Activated T-helper 9 cell treated with anti-CD3 and anti-CD28 coated beads, Interleukin-2, amount 50 U/mL, for 16 hours (primary cell): ENCODE results near the gene FAM163B.
"Not testable (repeated sequence)": the region's sequence is repeated elsewhere in the genome, so short reads cannot be mapped to it uniquely, and the experiment has no call there.

Experiments
- DNase-seq: peaks from one replicate; pipeline ENCODE4 v3.0.0-alpha.2; 2020; ENCODE audit warnings: low read depth

Gene FAM163B

GRCh38 chr9:133639613-133640012 is 30.4 kb upstream of the FAM163B start:
- DNase-seq: no peak

GRCh38 chr9:133638711-133639110 is 29.5 kb upstream of the FAM163B start:
- DNase-seq: no peak

- DNase-seq: no peak
These were observed 28.9 kb upstream of the FAM163B start for GRCh38 chr9:133638076-133638475.

- DNase-seq: no peak
These were observed 28.4 kb upstream of the FAM163B start for GRCh38 chr9:133637451-133638055.

- DNase-seq: no peak
These were observed 27.7 kb upstream of the FAM163B start for GRCh38 chr9:133636902-133637301.

GRCh38 chr9:133635533-133636531 is 26.6 kb upstream of the FAM163B start, which contains the start of gene DBH:
DBH (plus strand) TSS chr9:133636363; CDS start chr9:133636372, 9 bp downstream.
- no peak for DNase-seq

- DNase-seq: no peak
These were observed 25.9 kb upstream of the FAM163B start for GRCh38 chr9:133635098-133635497.

- DNase-seq: no peak
These were observed 25.0 kb upstream of the FAM163B start for GRCh38 chr9:133634081-133634691.

GRCh38 chr9:133633681-133634080 is 24.5 kb upstream of the FAM163B start:
- no peak for DNase-seq

- no peak for DNase-seq
These were observed 23.9 kb upstream of the FAM163B start for GRCh38 chr9:133632806-133633680.

GRCh38 chr9:133631111-133631510 is 21.9 kb upstream of the FAM163B start:
- no peak for DNase-seq

- DNase-seq: no peak
These were observed 20.3 kb upstream of the FAM163B start for GRCh38 chr9:133629221-133630110.

- no peak for DNase-seq
These were observed 19.6 kb upstream of the FAM163B start for GRCh38 chr9:133628766-133629165.

GRCh38 chr9:133627341-133627740 is 18.2 kb upstream of the FAM163B start:
- DNase-seq: no peak

- not testable (repeated sequence) for DNase-seq
These were observed 16.8 kb upstream of the FAM163B start for GRCh38 chr9:133626008-133626407.

- DNase-seq: no peak
These were observed 13.4 kb upstream of the FAM163B start for GRCh38 chr9:133622555-133622954.

GRCh38 chr9:133621725-133622267 is 12.6 kb upstream of the FAM163B start:
- DNase-seq: no peak

- DNase-seq: peak; percentile 11
These were observed 10.6 kb upstream of the FAM163B start for GRCh38 chr9:133619791-133620190.

GRCh38 chr9:133618726-133619125 is 9.5 kb upstream of the FAM163B start:
- DNase-seq: no peak

- no peak for DNase-seq
These were observed 7.6 kb upstream of the FAM163B start for GRCh38 chr9:133616643-133617405.
